IPS-15b (cell line): ENCODE measurements around the gene ADAMTS1.
"Not testable (repeated sequence)": the region's sequence is repeated elsewhere in the genome, so short reads cannot be mapped to it uniquely, and the experiment has no call there.

ENCODE experiments used
- H3K27me3 ChIP-seq: one replicate; pipeline ENCODE4 v1.6.1; 2013; ENCODE audit warnings: low read length; ENCODE audit not compliant: control insufficient read depth, insufficient read depth
- H3K36me3 ChIP-seq: one replicate; pipeline ENCODE4 v1.6.1; 2013; ENCODE audit warnings: low read length; ENCODE audit not compliant: control insufficient read depth, insufficient read depth
- H3K4me1 ChIP-seq: one replicate; pipeline ENCODE4 v1.6.1; 2013; ENCODE audit warnings: mild to moderate bottlenecking, low read length; ENCODE audit not compliant: control insufficient read depth, insufficient read depth
- H3K4me3 ChIP-seq: one replicate; pipeline ENCODE4 v1.5.1; 2013; ENCODE audit warnings: low read depth, low read length
- H3K9ac ChIP-seq: one replicate; pipeline ENCODE4 v1.6.1; 2013; ENCODE audit warnings: low read depth, mild to moderate bottlenecking, low read length
- H3K9me3 ChIP-seq: one replicate; pipeline ENCODE4 v1.6.1; 2013; ENCODE audit warnings: mild to moderate bottlenecking, low read length; ENCODE audit not compliant: control insufficient read depth, insufficient read depth

ADAMTS1 gene

GRCh38 chr21:26854695-26855094, 9.5 kb upstream of the ADAMTS1 start:
- H3K9ac ChIP-seq, H3K9me3 ChIP-seq, H3K36me3 ChIP-seq, H3K27me3 ChIP-seq, H3K4me3 ChIP-seq: not testable (repeated sequence)
- peaks cover 19% of the 10 kb centered on the region for H3K4me1 ChIP-seq

DNA sequence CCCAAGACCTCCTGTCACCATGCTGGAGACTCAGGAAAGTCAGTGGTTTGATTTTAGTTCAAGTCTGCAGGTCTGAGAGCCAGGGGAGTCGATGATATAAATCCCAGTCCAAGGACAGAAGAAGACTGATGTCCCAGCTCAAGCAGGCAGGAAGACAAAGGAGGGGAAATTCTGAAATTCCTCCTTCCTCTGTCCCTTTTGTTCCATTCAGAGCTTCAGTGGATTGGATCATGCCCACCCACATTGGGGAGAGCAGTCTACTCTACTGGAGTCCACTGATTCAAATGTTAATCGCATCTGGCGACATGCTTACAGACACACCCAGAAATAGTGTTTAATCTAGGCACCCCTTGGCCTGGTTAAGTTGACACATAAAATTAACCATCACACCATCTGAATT, 7.2 kb upstream of the ADAMTS1 start:
- no peak overlapping the region for H3K4me3 ChIP-seq
- H3K36me3 ChIP-seq: no peaks in the 10 kb centered on the region
- peaks cover 21% of the 10 kb centered on the region for H3K4me1 ChIP-seq
- peaks cover 14% of the 10 kb centered on the region for H3K27me3 ChIP-seq
- no peak overlapping the region for H3K9ac ChIP-seq
- H3K9me3 ChIP-seq: no peaks in the 10 kb centered on the region

DNA sequence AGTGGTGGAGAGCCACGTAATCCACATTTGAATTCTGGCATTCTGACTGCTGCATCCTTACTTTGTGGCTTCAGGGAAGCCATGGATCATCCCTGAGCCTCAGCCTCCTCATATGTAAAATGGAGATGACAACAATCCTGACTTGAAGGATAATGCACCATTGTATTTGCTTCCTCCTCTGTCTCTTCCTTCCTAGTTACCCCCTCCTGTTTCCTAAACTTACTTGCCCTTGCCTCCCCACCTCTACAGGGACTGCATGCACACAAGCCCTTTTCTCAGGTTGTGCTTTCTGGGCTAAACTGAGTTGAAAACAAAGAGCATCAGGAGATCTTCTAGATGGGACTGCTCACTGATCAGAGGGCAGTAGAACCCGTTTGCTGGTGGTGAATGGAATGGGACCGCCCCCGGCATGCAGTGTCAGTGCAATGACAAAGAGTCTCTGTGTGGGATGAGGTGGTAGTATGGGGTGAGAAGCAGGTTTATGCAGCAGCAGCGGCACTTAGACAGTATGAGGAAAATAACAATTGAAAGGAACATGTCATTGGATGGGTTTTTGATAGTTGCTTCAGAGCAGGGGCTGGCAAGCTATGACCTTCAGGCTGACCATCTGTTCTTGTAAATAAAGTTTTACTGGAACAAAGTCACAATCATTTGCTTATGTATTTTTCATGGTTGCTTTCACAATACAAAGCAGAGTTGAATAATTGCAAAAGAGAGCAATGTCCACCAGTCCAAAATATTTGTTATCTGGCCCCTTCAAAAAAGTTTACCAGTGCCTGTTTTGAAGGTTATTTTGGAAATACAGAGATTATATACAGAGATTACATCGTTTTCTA, 6.1 kb upstream of the ADAMTS1 start:
- Histone ChIP-seq H3K9me3 (no peaks in the 10 kb centered on the region), H3K36me3 (no peaks in the 10 kb centered on the region), H3K4me3 (no peak overlapping the region), H3K9ac (no peak overlapping the region), H3K4me1 (peaks cover 21% of the 10 kb centered on the region), H3K27me3 (peaks cover 23% of the 10 kb centered on the region)

GRCh38 chr21:26850116-26850643, 5.0 kb upstream of the ADAMTS1 start:
- Histone ChIP-seq H3K36me3 (no peaks in the 10 kb centered on the region), H3K9me3 (no peaks in the 10 kb centered on the region), H3K4me3 (no peak overlapping the region), H3K9ac (no peak overlapping the region), H3K4me1 (peaks cover 21% of the 10 kb centered on the region), H3K27me3 (peaks cover 30% of the 10 kb centered on the region)

- H3K36me3 ChIP-seq: no peaks in the 10 kb centered on the region
- H3K27me3 ChIP-seq: peaks cover 30% of the 10 kb centered on the region
- H3K9ac ChIP-seq: no peak overlapping the region
- H3K4me1 ChIP-seq: peaks cover 21% of the 10 kb centered on the region
- H3K9me3 ChIP-seq: no peaks in the 10 kb centered on the region
- H3K4me3 ChIP-seq: no peak overlapping the region
These were observed 4.4 kb upstream of the ADAMTS1 start for GRCh38 chr21:26849428-26850115.

DNA sequence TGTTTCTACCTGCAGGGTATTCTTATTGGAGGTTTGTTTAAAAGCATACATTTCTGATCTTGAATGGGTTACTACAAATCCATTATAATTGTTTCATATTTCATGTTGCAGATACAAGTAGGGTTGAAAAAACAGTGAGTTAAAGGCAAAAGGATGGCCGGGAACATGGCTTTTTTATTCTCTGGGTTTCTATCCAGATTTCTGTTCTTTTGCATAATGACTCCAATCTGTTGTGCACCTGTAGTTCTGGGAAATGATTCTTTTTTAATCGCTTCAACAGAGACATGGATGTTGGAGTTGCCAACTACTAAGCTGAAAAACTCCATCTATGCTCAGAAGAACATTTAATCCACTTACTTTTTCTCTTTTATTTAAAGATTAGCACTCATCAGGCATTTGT, 2.7 kb upstream of the ADAMTS1 start:
- Histone ChIP-seq H3K9ac (no peak overlapping the region), H3K36me3 (no peaks in the 10 kb centered on the region), H3K4me3 (no peak overlapping the region), H3K27me3 (peaks cover 36% of the 10 kb centered on the region), H3K4me1 (peaks cover 20% of the 10 kb centered on the region), H3K9me3 (no peaks in the 10 kb centered on the region)

- H3K36me3 ChIP-seq: no peaks in the 10 kb centered on the region
- peaks cover 40% of the 10 kb centered on the region for H3K27me3 ChIP-seq
- peaks cover 16% of the 10 kb centered on the region for H3K4me1 ChIP-seq
- H3K9me3 ChIP-seq: no peaks in the 10 kb centered on the region
- peak overlapping the region; percentile 38 for H3K9ac ChIP-seq
- peak overlapping the region; percentile 73 for H3K4me3 ChIP-seq
These were observed 1.8 kb upstream of the ADAMTS1 start for GRCh38 chr21:26847002-26847401.

GRCh38 chr21:26846036-26846931, 1.1 kb upstream of the ADAMTS1 start:
- Histone ChIP-seq H3K9ac (peak overlapping the region; percentile 62), H3K4me1 (peaks cover 10% of the 10 kb centered on the region), H3K36me3 (no peaks in the 10 kb centered on the region), H3K9me3 (no peaks in the 10 kb centered on the region), H3K27me3 (peaks cover 40% of the 10 kb centered on the region), H3K4me3 (peak overlapping the region; percentile 73)

DNA sequence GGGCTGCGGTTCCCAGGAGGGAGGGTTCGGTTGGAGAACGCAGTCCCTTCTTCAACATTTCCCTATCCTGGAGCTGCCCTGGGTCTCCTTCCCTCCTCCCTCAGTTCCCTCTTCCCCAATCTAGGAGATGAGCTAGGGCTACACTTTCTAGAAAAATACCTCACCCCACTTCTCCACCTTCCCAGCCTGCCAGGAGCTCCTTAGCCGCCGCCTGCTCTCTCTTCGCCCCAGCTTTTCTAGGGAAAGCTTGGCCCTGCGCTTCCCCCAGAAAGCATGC, 488 bp upstream of the ADAMTS1 start:
- H3K9ac ChIP-seq: peak overlapping the region; percentile 51
- peak overlapping the region; percentile 73 for H3K4me3 ChIP-seq
- peaks cover 6% of the 10 kb centered on the region for H3K4me1 ChIP-seq
- H3K36me3 ChIP-seq: no peaks in the 10 kb centered on the region
- peaks cover 40% of the 10 kb centered on the region for H3K27me3 ChIP-seq
- no peaks in the 10 kb centered on the region for H3K9me3 ChIP-seq

DNA sequence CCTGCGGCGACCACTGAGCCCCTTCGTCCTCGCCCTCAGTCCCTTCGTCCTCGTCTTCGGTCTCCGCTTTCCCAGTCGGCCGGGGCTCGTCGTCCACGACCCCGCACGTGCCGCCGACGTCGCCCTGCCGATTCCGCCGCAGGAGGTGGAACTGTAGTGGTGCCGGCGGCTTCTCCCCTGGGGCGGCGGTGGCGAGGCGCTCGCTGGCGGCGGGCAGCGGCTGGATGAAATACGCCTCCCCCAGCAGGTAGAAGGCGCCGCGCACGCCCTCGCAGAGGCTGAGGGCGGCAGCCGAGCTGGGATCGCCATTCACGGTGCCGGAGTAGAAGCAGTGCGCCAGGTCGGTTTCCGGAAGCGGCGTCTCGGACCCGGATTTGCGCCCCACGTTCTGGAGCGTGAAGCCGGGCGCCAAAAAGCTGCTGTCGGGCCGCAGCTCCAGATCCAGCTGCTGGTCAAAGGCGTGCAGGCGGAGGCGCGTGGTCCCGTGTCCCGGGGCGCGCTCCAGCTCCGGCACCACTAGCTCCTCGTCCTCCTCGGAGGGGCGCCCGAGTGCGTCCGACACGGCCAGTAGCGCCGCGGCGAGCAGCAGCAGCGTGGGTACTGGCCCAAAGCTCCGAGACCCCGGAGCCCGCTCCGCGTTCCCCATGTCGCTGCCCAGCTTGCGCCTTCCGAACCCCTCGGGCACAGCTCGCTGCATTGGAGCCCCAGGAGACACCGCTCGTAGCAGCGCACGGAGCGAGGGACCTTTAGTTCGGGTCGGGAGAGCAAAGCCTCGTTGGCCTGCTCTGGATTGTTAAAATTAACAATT, 747 bp downstream of the ADAMTS1 start:
- Histone ChIP-seq H3K4me3 (peak overlapping the region; percentile 73), H3K9ac (peak overlapping the region; percentile 61), H3K4me1 (peaks cover 6% of the 10 kb centered on the region), H3K36me3 (peaks cover 4% of the 10 kb centered on the region), H3K27me3 (peaks cover 40% of the 10 kb centered on the region), H3K9me3 (no peaks in the 10 kb centered on the region)

- H3K9me3 ChIP-seq: no peaks in the 10 kb centered on the region
- H3K36me3 ChIP-seq: peaks cover 4% of the 10 kb centered on the region
- peak overlapping the region; percentile 26 for H3K9ac ChIP-seq
These were observed 1.3 kb downstream of the ADAMTS1 start for GRCh38 chr21:26843933-26844257.

More at GRCh38 chr21:26843933-26844257, 1.3 kb downstream of the ADAMTS1 start:
- Histone ChIP-seq H3K4me3 (peak overlapping the region; percentile 73), H3K27me3 (peaks cover 40% of the 10 kb centered on the region), H3K4me1 (peaks cover 6% of the 10 kb centered on the region)
